HTERT RPE-1 (cell line): ENCODE results near the gene DNM2.

Source experiments
- in situ Hi-C: fragments of 300-500 bp; cut with MboI; formaldehyde crosslinking; loops from 4 replicates; pipeline ENCODE4 v1.14.3; 2020; ENCODE audit warnings: low sequenced_read_pairs

Gene DNM2

DNA sequence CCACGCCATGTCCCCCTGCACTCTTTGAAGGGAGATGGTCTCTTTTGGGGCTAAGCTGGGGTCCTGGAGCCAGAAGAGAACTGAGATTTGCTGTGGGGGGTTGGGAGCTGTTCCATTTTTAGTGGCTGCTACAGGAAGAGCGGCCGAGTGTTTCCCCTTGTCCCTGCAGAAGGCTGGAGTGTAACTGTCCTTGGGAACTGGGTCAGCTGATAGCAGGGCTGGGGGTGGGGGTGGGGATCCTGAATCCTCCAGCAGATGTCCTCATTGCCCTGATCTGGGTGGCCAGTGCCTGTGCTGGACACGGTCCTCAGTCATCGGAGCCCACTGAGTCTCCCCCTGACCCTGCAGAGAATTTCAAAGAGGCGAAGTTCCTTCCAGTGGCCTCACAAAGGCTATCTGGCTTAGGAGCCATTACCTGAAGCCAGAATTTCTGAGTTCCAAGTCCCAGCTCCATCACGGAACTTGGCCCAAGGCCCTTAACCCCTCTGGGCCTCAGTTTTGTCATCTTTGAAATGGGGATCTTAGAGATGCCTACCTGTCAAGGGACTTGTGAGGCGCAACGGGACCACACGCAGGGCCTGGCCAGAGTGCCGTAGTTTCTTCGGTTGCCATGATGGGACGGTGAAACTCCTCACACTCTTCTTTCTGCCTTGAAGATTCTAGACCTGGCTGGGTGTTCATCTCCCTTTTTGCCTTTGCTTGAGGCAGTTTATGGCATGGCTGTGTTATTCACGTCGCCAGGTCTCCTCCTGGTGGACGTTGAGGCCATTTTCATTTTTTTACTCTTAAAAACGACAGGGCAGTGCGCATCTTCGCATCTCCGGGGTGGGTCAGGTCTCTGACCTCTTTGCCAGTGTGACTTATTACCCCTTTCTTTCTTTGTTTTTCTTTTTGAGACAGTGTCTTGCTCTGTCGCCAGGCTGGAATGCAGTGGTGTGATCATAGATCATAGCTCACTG, 51.9 kb downstream of the DNM2 start:
- in situ Hi-C loops: no loop called here

DNA sequence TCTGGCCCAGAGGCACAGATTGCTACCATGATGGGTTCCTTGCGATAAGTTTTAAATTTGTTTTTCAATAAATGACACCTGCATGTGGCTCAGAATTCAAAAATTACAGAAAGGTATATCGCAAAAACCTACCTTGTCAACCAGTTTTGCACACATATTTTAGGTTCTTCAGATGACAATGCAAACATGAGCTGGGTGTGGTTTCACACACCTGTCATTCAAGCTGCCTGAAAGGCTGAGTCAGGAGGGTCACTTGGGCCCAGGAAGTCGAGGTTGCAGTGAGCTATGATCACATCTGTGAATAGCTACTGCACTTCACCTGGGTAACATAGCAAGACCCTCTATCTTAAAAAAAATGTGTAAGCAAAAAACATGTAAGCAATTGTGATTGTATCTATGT, 56.1 kb downstream of the DNM2 start:
- in situ Hi-C loops: no loop called here

DNA sequence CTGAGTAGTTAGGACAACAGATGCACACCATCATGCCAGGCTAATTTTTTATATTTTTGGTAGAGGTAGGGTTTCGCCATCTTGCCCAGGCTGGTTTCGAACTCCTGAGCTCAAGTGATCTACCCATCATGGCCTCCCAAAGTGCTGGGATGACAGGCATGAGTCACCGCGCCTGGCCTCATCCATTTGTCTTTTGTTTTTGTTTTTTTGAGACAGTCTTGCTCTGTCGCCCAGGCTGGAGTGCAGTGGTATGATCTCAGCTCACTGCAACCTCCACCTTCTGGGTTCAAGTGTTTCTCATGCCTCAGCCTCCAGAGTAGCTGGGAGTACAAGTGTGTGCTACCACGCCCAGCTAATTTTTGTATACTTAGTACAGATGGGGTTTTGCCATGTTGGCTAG, 57.0 kb downstream of the DNM2 start:
- in situ Hi-C loops: no loop called here

DNA sequence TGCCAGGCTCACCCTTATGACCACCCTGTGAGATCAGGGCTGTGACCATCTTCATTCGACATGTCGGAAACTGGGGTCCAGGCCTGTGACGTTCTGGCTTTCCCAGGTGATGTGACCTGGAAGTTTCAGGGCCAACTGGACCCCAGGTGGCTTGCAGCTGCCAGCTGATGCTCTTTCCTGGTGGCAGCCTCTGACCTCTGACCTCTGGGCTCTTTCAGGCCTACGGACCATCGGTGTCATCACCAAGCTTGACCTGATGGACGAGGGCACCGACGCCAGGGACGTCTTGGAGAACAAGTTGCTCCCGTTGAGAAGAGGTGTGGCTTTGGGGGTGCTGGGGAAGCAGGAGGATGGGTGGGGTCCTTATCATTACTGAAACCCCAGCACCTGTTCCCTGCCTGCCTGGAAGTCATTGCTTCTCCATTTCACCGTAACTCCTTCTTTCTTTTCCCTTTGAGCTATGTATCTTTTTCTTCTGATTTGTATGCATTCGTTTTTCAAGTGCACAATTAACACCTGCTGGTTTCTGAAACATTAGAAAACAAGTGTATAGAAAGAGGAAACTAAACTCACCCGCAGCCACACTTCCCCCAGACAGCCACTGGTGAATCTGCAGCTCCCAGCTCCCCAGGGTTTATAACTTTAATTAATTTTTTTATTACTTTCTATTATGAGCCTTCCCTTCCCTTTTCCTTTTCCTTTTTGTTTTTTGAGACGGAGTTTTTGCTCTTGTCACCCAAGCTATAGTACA, 59.2 kb downstream of the DNM2 start:
- in situ Hi-C loops: no loop called here

DNA sequence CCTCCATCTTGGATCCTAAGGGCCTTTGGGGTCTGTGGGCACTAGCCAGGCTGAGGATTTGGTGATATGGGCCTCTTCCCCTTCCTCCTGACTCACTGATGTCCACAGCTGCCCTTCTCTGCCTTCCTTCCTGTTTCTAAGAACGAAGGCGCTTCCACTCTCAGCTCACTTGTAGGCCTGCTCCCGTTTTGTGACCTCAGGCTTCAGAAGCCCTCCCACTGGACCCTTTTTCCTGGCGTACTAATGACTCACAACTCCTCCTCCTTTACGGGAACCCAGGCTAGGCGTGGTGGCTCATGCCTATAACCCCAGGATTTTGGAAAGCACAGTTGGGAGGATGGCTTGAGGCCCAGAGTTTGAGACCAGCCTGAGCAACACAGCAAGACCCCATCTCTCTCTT, 62.5 kb downstream of the DNM2 start:
- in situ Hi-C loops: no loop called here

DNA sequence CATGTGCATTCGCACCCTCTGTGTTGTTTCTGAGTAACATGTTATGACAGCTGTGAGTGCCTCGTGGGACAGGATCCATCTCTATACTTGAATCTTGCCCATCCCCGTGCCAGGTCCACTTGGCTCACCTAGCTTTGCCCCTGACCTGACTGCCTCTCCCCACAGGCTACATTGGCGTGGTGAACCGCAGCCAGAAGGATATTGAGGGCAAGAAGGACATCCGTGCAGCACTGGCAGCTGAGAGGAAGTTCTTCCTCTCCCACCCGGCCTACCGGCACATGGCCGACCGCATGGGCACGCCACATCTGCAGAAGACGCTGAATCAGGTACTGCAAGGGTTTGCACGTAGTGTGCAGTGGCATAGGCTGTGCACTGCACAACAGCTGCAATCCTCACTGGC, 64.9 kb downstream of the DNM2 start:
- in situ Hi-C loops: no loop called here

DNA sequence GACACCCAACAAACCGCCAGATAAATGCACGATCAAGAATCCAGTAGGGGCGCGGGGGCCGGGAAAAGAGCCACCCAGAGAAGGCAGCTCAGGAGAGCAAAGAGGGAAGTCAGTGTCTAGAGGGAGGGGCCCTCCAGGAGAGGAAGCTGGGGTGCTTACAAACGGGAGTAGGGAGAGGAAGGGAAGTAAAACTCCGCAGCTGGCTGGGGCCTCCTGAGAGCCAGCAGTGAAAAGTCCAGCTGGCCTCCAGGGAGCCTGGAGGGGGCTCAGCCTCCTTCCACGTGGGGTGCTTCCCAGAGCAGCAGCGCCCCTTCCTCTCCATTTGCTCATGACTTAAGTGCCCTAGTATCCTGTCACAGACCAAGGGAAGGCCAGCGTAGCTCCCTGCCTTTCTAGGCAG, 66.4 kb downstream of the DNM2 start:
- in situ Hi-C loops: no loop called here

DNA sequence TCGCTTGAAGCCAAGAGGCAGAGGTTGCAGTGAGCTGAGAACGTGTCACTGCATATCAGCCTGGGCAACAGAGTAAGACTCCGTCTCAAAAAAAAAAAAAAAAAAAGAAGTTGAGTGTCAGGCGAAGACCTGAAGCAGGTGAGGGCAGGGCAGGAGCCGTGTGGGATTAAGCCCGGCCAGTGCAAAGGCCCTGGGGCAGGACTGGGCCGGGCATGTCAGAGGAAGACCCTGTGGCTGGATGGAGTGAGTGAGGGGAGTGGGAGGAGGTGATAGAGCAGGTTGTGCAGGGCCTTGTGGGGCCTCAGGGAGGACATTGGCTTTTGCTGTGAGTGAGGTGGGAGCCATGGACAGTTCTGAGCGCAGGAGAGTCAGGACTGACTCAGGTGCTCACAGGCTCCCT, 70.3 kb downstream of the DNM2 start:
- in situ Hi-C loops: no loop called here

DNA sequence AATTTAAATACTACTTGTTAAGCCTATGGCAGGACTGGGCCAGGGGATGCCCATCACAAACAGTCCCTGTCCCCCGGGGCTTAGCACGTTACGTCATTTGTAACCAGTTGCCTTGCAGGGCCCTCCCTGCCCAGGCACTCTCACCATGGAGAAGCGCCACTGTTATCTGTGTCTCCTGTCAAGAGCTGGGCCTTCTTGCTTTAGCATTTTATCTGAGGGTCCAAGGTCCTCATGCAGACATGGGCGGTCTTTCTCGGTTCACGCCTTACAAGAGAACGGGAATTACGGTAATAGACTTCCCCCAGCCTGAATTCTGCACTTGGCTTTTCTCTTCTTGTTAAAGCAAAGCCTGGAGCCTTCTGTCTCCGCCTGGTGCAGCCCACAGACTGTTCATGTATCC, 72.0 kb downstream of the DNM2 start:
- in situ Hi-C loops: no loop called here

DNA sequence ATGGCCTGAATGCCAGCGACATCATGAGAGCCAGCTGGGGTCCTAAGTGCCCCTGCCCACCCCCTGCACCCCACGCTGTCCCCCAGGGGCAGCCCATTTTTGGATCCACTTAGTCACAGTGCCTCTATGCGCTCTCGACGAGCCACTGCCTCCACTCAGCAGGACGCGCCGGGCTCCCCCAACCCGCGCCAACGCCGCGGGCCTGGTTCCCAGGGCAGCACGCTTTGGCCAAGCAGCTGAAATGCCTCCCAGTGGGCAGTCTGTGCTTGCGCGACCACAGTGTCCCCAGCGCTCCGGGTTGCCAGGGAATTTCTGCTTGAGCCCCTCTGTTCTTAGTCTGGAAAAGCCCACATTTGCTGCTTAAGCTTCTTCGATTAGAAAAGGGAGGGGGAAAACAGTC, 78.8 kb downstream of the DNM2 start:
- in situ Hi-C loops: no loop called here

DNA sequence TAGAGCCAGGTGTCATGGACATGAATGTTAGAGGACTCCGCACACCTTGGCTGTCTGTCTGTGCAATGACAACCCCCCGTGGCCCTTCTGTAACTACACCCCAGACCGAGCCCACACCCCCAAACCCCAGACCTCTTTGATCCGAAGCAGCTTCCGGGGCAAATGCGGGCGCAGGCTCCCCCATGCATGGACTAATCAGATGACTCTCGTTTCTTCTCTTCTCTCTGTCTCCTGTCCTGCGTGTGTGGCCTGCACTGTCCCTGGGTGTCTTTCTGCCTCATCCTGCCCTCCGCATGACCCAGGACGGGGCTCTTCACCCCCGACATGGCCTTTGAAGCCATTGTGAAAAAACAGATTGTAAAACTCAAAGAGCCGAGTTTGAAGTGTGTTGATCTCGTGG, 79.2 kb downstream of the DNM2 start:
- in situ Hi-C loops: no loop called here

DNA sequence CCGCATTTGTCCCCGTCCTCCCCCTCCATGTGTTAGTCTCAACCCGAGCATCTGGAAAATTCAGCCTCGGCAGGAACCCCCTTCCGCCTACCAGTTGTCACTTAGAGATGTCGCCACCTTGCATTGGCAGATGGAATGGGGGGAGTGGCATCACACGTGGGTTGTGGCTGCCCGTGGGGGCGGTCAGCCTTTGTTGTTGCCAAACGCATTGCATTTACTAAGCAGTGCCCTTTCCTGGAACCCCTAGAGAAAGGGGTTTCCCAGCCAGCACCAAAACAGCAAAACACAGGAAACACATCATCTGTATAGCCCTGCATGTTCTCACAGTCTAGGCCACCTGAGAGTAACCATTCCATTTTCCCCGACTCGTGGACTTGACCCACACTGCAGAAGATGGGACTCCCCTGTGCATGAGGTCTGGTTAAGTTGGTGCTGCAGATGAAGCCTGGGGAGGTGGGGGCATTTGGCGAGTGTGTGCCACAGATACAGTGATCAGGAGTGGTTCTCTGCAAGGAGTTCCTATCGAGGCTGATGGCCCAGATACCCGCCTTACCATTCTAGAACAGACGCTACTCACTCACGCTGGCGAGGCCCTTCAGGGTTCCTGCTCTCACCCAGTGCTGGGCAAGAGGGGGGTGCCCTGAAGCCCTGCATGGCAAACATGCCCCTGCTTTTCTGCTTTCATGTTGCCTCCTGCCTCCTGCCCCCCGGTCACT, 79.8 kb downstream of the DNM2 start:
- in situ Hi-C loops: no loop called here

DNA sequence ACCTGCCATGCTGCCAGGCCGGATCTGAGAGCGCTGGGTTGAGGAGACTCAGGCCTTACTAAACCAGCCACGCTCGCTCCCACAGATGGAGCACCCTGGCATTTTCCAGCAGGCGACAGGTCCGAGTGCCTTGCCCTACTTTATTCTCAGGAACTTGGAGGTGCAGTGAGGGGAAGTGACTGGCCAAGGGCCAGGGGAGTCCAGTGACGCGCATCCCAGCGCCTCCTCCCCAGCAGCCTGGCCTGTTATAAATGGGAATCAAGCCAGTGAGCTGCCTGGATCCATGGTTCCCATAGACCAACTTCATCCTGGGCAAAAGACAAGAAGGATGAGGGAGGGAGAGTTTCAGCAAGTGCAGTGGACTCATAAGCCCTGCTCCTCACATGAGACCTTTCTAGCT, 82.6 kb downstream of the DNM2 start:
- in situ Hi-C loops: no loop called here

DNA sequence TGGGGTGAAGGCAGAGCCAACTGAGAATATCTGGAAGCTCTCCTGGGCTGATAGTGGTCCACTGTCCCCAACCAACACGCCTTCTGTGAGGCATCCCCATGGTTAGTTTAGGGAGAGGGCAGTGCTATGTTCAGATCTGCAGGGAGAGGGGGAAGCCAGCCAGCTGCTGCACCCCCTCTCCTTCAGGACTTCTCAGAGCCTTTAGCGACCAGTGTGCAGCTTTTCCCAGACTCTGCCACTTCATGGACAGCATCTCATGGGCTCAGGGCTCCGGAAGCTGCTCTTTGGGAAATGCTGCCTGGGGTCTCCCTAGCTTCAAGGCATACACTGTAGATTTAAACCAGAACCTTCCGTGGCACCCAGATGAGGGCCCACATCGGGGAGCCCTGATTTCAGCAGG, 84.6 kb downstream of the DNM2 start:
- in situ Hi-C loops: no loop called here

DNA sequence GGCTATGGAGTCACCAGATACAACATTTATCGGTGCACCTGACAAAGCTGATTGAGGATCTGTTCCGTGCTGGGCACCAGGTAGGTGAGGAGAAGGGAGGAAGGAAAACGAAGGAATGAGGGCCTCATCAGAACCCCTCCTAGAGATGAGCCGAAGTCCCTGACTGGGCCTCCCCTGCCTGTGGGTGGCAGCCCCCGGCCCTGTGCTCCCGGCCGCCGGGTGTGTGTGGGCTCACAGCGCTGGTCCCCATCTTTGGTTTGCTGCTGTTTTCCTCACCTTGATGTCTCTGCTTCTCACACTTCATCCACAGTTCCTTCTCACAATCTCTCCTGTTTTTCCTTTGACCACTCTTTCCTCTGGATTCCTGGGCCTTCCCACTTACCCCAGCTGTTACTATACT, 85.4 kb downstream of the DNM2 start:
- in situ Hi-C loops: no loop called here

DNA sequence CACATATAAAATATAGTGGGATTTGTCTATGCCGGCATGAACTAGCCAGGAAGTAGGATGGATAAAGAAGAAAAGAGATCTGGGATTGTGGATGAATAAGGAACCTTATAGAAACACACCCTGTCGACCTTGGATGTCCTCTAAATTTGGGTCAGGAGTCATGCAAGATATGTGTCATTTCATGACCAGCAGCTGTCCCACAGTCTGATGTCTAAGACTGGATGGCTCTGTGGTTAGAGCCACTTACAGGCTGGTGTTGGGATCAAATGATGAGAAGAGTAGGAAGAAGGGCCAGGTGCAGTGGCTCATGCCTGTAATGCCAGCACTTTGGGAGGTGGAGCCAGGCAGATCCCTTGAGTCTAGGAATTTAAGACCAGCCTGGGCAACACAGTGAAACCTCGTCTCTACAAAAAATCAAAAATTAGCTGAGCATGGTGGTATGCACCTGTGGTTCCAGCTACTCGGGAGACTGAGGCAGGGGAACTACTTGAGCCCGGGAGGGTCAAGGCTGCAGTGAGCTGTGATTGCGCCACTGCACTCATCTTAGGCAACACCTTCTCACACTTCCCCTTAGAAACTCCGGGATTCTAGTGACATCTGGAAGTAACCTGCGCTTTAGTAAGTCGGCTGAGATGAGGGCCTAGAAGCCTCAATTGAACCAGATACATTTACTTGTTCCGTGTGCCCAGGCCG, 87.3 kb downstream of the DNM2 start:
- in situ Hi-C loops: no loop called here

DNA sequence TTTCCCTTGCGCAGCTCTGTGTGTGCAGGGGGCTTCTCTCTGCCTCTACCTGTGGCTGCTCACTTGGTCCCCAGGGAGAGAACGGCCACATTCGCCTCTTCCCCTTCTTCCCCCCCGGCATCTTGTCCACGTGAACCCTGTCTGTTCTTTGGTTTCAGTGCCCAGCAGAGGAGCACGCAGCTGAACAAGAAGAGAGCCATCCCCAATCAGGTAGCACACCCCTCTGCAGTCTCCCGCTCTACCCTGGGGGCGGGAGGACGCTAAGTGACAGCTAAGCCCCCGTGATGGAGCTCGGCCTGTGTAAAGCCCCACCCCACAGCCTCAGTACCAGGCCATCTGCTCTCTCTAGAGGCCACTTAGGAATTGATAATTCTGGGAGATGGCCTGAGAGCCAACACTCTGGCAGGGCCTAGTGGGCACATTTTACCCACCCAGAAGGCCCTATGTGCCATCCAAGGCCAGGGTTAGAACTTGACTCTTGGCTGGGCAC, 87.9 kb downstream of the DNM2 start:
- in situ Hi-C loops: no loop called here

DNA sequence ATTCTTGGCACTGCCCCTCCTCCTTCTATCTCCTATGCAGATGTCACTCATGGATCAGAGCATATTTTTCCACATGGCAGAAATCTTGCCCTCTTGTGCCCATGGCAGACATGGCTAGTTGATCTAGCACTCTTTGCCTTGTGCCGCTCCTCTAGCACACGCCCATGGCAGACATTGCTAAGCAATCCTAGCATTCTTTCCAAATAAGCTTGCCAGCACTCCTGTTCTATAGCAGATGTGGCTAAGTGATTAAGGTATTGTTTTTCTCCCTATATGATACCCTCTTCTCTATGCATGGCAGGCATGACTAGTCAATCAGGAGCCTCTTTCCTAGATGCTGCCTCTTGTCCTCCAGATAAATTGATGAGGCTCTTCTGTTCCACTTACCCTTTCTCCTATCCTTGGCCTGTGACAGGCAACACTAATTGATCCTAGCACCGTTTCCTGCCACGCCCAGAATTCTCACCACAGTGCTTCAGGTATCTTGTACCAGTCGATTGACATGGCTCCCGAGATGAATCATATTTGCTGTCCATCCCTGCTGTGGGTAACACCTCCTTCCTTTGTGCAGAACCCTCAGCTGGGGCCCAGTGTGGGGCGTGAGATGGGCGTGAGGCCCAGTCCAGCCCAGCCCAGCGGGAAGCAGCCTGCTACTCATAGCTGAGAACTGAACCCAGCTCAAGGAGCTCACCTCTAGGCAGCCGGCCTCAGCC, 91.2 kb downstream of the DNM2 start:
- in situ Hi-C loops: no loop called here

DNA sequence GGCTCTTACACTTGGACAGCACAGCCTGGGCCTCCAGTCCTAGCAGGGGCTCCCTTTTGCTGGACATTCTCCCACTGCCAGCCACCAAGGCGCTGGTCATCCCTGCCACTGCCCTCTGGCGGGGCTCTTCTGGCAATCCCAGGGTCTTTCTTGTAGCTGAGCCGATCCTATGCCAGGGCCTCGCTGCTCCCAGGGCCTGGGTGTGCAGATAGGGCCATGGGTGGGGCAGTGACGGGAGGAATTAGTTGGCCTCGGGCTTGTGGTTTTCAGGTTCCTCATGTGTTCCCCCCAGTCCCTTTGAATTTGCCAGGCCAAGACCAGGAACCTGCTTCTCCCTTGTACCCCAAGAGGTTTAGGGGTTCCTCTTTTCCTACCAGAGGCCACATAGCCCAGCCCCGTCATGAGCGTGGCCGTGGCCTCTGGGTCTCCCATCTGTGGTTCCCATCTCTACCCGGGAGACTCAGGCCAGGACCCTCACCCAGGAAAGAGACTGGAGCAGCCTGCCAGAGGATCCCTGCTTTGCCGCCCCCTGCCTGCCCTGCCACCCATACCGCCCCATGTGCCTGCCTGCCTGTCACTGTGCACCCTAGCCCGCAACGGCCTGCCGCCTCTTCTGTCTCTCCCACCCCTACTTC, 91.9 kb downstream of the DNM2 start:
- in situ Hi-C loops: no loop called here
